HG02870 (cell line): ENCODE results near the gene RIBC1.
"Not testable (repeated sequence)": the region's sequence is repeated elsewhere in the genome, so short reads cannot be mapped to it uniquely, and the experiment has no call there.

Experiments used
- ATAC-seq: cut with Tn5 transposase; IDR thresholded peaks from one replicate; pipeline ENCODE4 v1.9.1; 2021; ENCODE audit warnings: mild to moderate bottlenecking, moderate library complexity; ENCODE audit not compliant: unreplicated experiment

Gene RIBC1

GRCh38 chrX:53433651-53434639, 11.3 kb downstream of the RIBC1 start, which contains the start of gene HSD17B10:
Gene HSD17B10, minus strand, starts transcription at chrX:53434370. Its CDS starts 25 bp downstream, at chrX:53434345.
- ATAC-seq = peak; percentile 81

GRCh38 chrX:53435997-53436396, 13.3 kb downstream of the RIBC1 start:
- ATAC-seq = peak; percentile 67

- no peak for ATAC-seq
Observed at GRCh38 chrX:53437206-53437605, 14.5 kb downstream of the RIBC1 start.

GRCh38 chrX:53438174-53438831, 15.6 kb downstream of the RIBC1 start:
- ATAC-seq = no peak

GRCh38 chrX:53438832-53439230, 16.2 kb downstream of the RIBC1 start:
- no peak for ATAC-seq

- no peak for ATAC-seq
Observed at GRCh38 chrX:53440101-53440500, 17.4 kb downstream of the RIBC1 start.

GRCh38 chrX:53440621-53441517, 18.2 kb downstream of the RIBC1 start:
- no peak for ATAC-seq

- ATAC-seq = peak; percentile 52
Observed at GRCh38 chrX:53441531-53442321, 19.1 kb downstream of the RIBC1 start.

GRCh38 chrX:53442322-53442631, 19.6 kb downstream of the RIBC1 start:
- no peak for ATAC-seq

GRCh38 chrX:53445977-53446376, 23.3 kb downstream of the RIBC1 start:
- ATAC-seq = no peak

- no peak for ATAC-seq
Observed at GRCh38 chrX:53447441-53447840, 24.8 kb downstream of the RIBC1 start.

- ATAC-seq = no peak
Observed at GRCh38 chrX:53449632-53450031, 27.0 kb downstream of the RIBC1 start.

GRCh38 chrX:53452812-53453211, 30.1 kb downstream of the RIBC1 start:
- ATAC-seq = no peak

GRCh38 chrX:53456254-53456653, 33.6 kb downstream of the RIBC1 start:
- no peak for ATAC-seq

GRCh38 chrX:53458082-53458481, 35.4 kb downstream of the RIBC1 start:
- ATAC-seq = no peak

- not testable (repeated sequence) for ATAC-seq
Observed at GRCh38 chrX:53468659-53469058, 46.0 kb downstream of the RIBC1 start.

- ATAC-seq = no peak
Observed at GRCh38 chrX:53471346-53471745, 48.7 kb downstream of the RIBC1 start.

GRCh38 chrX:53474707-53475106, 52.0 kb downstream of the RIBC1 start:
- no peak for ATAC-seq

GRCh38 chrX:53476371-53476770, 53.7 kb downstream of the RIBC1 start:
- ATAC-seq = no peak

GRCh38 chrX:53479301-53479700, 56.6 kb downstream of the RIBC1 start:
- no peak for ATAC-seq
